ENCODE measurements around the gene FILIP1L.

Gene FILIP1L

GRCh38 chr3:99794485-99794884, 319.8 kb downstream of the FILIP1L start:
- Histone ChIP-seq H3K4me3 (ENCODE audit: insufficient read depth, low read depth, low read length) (no peak overlapping the region), H3K27ac (ENCODE audit: insufficient read depth, low read depth, low read length, poor library complexity, severe bottlenecking) (no peak overlapping the region), H3K4me1 (ENCODE audit: control insufficient read depth, insufficient read depth, low read length) (no peaks in the 10 kb centered on the region), H3K9me3 (ENCODE audit: control insufficient read depth, low read length) (no peaks in the 10 kb centered on the region), H3K27me3 (ENCODE audit: control insufficient read depth, insufficient read depth, low read length, poor library complexity, severe bottlenecking) (no peaks in the 10 kb centered on the region), H3K36me3 (ENCODE audit: control insufficient read depth, insufficient read depth, low read length) (no peaks in the 10 kb centered on the region)
- WGBS, 2 experiments: 94% methylated on average over 8 of the region's 8 CpGs

- WGBS, 2 experiments: 44 to 55% methylated on average over 2 to 3 of the region's 3 CpGs
These were observed 325.1 kb downstream of the FILIP1L start for GRCh38 chr3:99789011-99789721.

More at GRCh38 chr3:99789011-99789721, 325.1 kb downstream of the FILIP1L start:
- no peaks in the 10 kb centered on the region for H3K9me3 ChIP-seq (ENCODE audit: control insufficient read depth, low read length)
- no peaks in the 10 kb centered on the region for H3K4me1 ChIP-seq (ENCODE audit: control insufficient read depth, insufficient read depth, low read length)
- no peaks in the 10 kb centered on the region for H3K36me3 ChIP-seq (ENCODE audit: control insufficient read depth, insufficient read depth, low read length)
- H3K27me3 ChIP-seq (ENCODE audit: control insufficient read depth, insufficient read depth, low read length, poor library complexity, severe bottlenecking): no peaks in the 10 kb centered on the region
- H3K4me3 ChIP-seq (ENCODE audit: insufficient read depth, low read depth, low read length): no peak overlapping the region
- no peak overlapping the region for H3K27ac ChIP-seq (ENCODE audit: insufficient read depth, low read depth, low read length, poor library complexity, severe bottlenecking)

Measured in ectodermal cell (in vitro differentiated cells).